ENCODE measurements around the gene SEMA3D.

SEMA3D gene

DNA sequence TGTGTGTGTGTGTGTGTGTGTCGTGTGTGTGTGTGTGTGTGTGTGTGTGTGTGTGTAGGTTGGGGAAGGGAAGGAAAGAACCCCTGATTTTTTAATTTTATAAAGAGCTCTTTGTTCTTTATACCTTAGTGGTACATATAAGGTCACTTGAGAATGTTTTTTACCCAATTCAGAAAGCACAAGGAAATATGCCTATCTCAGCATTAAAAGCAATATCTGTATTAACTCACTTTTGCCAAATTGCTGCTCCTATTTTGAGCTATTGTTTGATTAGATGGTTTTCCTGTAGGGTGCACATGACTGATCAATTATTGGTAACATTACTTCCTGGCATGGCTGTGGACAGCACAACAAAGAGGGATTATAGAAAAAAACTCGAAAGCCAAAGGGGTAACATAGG lies 60.5 kb downstream of the SEMA3D start:
- WGBS, 2 experiments (ENCODE audit: insufficient coverage in 2 of 2), result no CpG with 5 or more reads among the region's 2 CpGs
- Histone ChIP-seq H3K27ac (ENCODE audit: low read depth, low read length, severe bottlenecking) (no peak overlapping the region), H3K9me3 (ENCODE audit: control insufficient read depth, low read length) (no peaks in the 10 kb centered on the region), H3K4me3 (ENCODE audit: extremely low read depth, insufficient read depth, low read length, poor library complexity, severe bottlenecking) (no peak overlapping the region), H3K4me1 (ENCODE audit: control insufficient read depth, insufficient read depth, low read length, poor library complexity, severe bottlenecking) (no peaks in the 10 kb centered on the region), H3K36me3 (ENCODE audit: control insufficient read depth, insufficient read depth, low read length) (no peaks in the 10 kb centered on the region)

DNA sequence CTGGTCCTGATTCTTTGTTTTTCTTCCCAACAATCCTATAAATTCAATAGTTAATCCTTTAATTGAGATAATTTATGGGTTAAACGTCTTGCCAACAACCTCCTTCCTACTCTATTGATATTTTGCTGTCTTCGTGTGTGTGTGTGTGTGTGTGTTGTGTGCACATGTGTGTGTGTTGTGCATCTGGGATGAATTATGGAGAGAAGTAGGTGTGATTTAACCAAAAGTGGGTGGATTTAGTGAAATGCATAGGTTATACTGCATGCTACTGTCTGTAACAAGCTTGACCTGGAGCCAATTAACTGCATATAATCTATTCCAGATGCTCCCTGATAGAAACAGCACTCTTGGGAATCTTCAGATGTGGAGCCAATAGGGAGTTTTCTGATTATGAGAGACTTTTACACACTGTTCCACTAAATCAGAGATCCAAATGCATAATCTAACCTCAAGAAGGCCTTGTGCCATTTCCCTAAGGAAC lies 61.2 kb downstream of the SEMA3D start:
- WGBS, 2 experiments (ENCODE audit: insufficient coverage in 2 of 2), result 60% methylated on average over 1 of the region's 2 CpGs; no CpG with 5 or more reads in 1 of the 2 experiments

DNA sequence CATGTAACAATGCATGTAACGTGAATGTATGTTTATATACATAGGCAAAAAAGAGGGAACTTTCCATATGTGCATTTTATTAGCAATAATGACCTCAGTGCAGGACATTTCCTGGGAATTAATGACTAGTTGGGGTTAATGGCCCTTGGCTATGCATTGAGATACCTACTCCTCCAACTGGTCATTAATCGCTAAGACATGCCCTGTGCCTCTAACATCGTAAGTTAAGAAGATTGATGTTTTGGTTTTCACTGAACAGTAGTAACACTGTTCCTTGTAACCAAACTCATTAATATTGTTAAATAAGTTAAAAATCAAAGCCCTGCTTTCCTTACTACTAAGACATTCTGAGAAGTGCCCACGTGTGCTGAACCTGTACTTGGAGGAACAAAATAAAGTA lies 61.7 kb downstream of the SEMA3D start:
- no CpG with 5 or more reads among the region's 4 CpGs for WGBS, 2 experiments (ENCODE audit: insufficient coverage in 2 of 2)
- Histone ChIP-seq H3K27ac (ENCODE audit: low read depth, low read length, severe bottlenecking) (no peak overlapping the region), H3K4me1 (ENCODE audit: control insufficient read depth, insufficient read depth, low read length, poor library complexity, severe bottlenecking) (no peaks in the 10 kb centered on the region), H3K36me3 (ENCODE audit: control insufficient read depth, insufficient read depth, low read length) (no peaks in the 10 kb centered on the region), H3K4me3 (ENCODE audit: extremely low read depth, insufficient read depth, low read length, poor library complexity, severe bottlenecking) (no peak overlapping the region), H3K9me3 (ENCODE audit: control insufficient read depth, low read length) (no peaks in the 10 kb centered on the region)

More for the DNA sequence above, 61.2 kb downstream of the SEMA3D start:
- no peaks in the 10 kb centered on the region for H3K9me3 ChIP-seq (ENCODE audit: control insufficient read depth, low read length)
- H3K36me3 ChIP-seq (ENCODE audit: control insufficient read depth, insufficient read depth, low read length), result no peaks in the 10 kb centered on the region
- H3K4me1 ChIP-seq (ENCODE audit: control insufficient read depth, insufficient read depth, low read length, poor library complexity, severe bottlenecking), result no peaks in the 10 kb centered on the region
- H3K27ac ChIP-seq (ENCODE audit: low read depth, low read length, severe bottlenecking), result no peak overlapping the region
- no peak overlapping the region for H3K4me3 ChIP-seq (ENCODE audit: extremely low read depth, insufficient read depth, low read length, poor library complexity, severe bottlenecking)

DNA sequence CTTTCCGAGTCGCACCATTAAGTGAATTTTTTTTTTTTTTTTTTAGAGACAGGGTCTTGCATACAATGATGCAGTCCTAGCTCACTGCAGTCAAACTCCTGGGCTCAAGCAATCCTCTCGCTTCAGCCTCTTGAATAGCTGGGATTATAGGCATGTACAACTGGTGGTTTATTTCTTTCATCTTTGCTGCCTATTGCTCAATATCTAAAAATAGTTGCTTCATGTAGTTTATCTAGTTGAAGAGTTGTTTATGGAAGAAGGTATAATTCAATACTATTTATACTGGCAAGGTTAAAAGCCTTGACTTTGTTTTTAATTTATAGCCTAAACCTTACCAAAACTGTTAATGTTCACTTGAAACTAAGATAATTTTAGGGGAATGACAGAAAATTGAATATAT lies 66.9 kb downstream of the SEMA3D start:
- WGBS, 2 experiments (ENCODE audit: insufficient coverage in 2 of 2), result no CpG with 5 or more reads among the region's 3 CpGs

DNA sequence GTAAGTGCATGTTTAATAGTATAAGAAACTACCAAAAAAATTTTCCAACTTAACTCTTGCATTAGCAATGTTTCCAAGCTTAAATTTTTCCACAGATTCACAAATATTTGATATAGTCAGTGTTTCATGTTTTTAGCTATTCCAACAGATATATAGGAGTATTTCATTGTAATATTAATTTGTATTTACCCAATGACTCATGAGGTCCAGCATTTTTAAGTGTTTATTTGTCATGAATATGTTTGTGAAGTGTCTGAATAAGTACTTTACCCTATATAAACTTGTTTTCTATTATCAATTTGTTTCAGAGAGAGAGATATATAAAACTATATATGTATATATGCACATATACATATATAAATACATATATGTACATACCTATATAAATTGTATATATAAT lies 71.0 kb downstream of the SEMA3D start:
- Histone ChIP-seq H3K36me3 (ENCODE audit: control insufficient read depth, insufficient read depth, low read length) (no peaks in the 10 kb centered on the region), H3K9me3 (ENCODE audit: control insufficient read depth, low read length) (peaks cover 3% of the 10 kb centered on the region), H3K27ac (ENCODE audit: low read depth, low read length, severe bottlenecking) (no peak overlapping the region), H3K4me3 (ENCODE audit: extremely low read depth, insufficient read depth, low read length, poor library complexity, severe bottlenecking) (no peak overlapping the region), H3K4me1 (ENCODE audit: control insufficient read depth, insufficient read depth, low read length, poor library complexity, severe bottlenecking) (no peaks in the 10 kb centered on the region)

More for the DNA sequence above, 66.9 kb downstream of the SEMA3D start:
- Histone ChIP-seq H3K36me3 (ENCODE audit: control insufficient read depth, insufficient read depth, low read length) (no peaks in the 10 kb centered on the region), H3K4me1 (ENCODE audit: control insufficient read depth, insufficient read depth, low read length, poor library complexity, severe bottlenecking) (no peaks in the 10 kb centered on the region), H3K4me3 (ENCODE audit: extremely low read depth, insufficient read depth, low read length, poor library complexity, severe bottlenecking) (no peak overlapping the region), H3K9me3 (ENCODE audit: control insufficient read depth, low read length) (peaks cover 3% of the 10 kb centered on the region), H3K27ac (ENCODE audit: low read depth, low read length, severe bottlenecking) (no peak overlapping the region)

DNA sequence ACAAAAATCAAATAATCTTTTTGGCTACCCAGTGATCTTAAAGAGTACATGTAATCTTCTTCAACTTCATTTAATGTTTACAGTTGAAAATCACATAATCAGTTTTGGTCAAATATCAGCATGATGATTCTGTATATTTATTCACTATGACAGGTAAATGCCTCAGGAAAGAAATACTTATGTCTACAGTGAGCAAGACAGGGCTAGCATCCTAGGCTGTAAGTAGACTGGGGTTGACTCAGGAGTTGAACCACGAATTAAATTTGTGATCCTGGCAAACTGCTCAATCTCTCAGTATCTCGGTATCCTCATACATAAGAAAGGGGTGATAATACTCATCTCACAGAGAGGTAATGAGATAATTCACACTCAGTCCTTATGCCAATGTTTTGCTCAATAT lies 71.8 kb downstream of the SEMA3D start:
- Histone ChIP-seq H3K4me1 (ENCODE audit: control insufficient read depth, insufficient read depth, low read length, poor library complexity, severe bottlenecking) (no peaks in the 10 kb centered on the region), H3K4me3 (ENCODE audit: extremely low read depth, insufficient read depth, low read length, poor library complexity, severe bottlenecking) (no peak overlapping the region), H3K27ac (ENCODE audit: low read depth, low read length, severe bottlenecking) (no peak overlapping the region), H3K9me3 (ENCODE audit: control insufficient read depth, low read length) (peaks cover 3% of the 10 kb centered on the region), H3K36me3 (ENCODE audit: control insufficient read depth, insufficient read depth, low read length) (no peaks in the 10 kb centered on the region)
- WGBS, 2 experiments (ENCODE audit: insufficient coverage in 2 of 2), result 67 to 83% methylated on average over 1 of the region's 2 CpGs

DNA sequence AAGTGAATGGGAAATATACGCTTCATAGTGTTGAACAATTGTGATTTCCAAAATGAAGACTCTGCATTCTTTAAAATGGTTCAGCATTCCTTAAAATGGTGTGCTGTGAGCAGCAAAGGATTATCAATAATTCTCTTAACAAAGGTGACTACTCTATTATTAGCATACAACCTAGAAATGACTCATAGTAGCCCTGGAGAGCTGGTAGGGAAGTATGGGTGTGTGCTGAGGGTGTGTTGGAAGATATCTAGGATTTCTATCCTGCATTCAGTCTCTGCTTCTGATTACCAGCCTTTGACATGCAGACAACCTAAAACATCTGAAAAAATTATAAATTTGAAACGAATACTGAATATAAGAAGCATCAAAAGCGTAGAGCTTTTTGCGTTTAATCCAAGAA lies 72.5 kb downstream of the SEMA3D start:
- Histone ChIP-seq H3K9me3 (ENCODE audit: control insufficient read depth, low read length) (peaks cover 2% of the 10 kb centered on the region), H3K27ac (ENCODE audit: low read depth, low read length, severe bottlenecking) (no peak overlapping the region), H3K4me1 (ENCODE audit: control insufficient read depth, insufficient read depth, low read length, poor library complexity, severe bottlenecking) (no peaks in the 10 kb centered on the region), H3K4me3 (ENCODE audit: extremely low read depth, insufficient read depth, low read length, poor library complexity, severe bottlenecking) (no peak overlapping the region), H3K36me3 (ENCODE audit: control insufficient read depth, insufficient read depth, low read length) (no peaks in the 10 kb centered on the region)
- WGBS, 2 experiments (ENCODE audit: insufficient coverage in 2 of 2), result 80% methylated on average over 1 of the region's 4 CpGs; no CpG with 5 or more reads in 1 of the 2 experiments

DNA sequence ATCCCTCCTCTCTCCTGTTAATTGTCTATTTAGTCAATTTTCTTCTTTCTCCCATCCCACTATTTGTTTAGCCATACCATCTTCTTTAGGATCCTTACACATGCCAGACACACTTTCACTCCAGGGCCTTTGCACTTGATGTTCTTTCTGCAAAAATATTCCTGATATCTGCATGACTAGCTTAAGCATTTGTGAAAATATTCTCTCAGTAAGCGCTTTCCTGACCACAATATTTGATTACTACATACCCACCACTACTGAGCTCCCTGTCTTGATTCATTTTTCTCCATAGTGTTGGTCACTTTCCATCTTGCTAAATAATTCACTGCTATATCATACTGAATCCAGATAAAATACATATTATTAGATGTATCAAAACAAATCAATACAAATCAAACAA lies 75.1 kb downstream of the SEMA3D start:
- H3K9me3 ChIP-seq (ENCODE audit: control insufficient read depth, low read length), result no peaks in the 10 kb centered on the region
- no peak overlapping the region for H3K4me3 ChIP-seq (ENCODE audit: extremely low read depth, insufficient read depth, low read length, poor library complexity, severe bottlenecking)
- no peak overlapping the region for H3K27ac ChIP-seq (ENCODE audit: low read depth, low read length, severe bottlenecking)
- no peaks in the 10 kb centered on the region for H3K36me3 ChIP-seq (ENCODE audit: control insufficient read depth, insufficient read depth, low read length)
- 100% methylated on average over 1 of the region's 1 CpG for WGBS, 2 experiments (ENCODE audit: insufficient coverage in 2 of 2)
- no peaks in the 10 kb centered on the region for H3K4me1 ChIP-seq (ENCODE audit: control insufficient read depth, insufficient read depth, low read length, poor library complexity, severe bottlenecking)

DNA sequence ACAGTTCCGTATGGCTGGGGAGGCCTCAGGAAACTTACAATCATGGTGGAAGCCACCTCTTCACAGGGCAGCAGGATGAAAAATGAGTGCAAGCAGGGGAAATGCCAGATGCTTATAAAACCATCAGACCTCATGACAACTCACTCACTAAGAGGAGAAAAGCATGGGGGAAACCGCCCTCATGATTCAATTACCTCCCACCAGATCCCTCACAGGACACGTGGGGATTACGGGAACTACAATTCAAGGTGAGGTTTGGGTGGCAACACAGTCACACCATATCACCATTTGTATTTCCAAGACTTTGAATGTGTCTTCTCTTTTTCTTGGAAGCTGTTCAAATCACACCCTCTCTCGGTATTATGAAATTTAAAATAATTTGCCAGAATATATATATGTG lies 80.1 kb downstream of the SEMA3D start:
- H3K36me3 ChIP-seq (ENCODE audit: control insufficient read depth, insufficient read depth, low read length), result no peaks in the 10 kb centered on the region
- H3K4me3 ChIP-seq (ENCODE audit: extremely low read depth, insufficient read depth, low read length, poor library complexity, severe bottlenecking), result no peak overlapping the region
- no peak overlapping the region for H3K27ac ChIP-seq (ENCODE audit: low read depth, low read length, severe bottlenecking)
- H3K4me1 ChIP-seq (ENCODE audit: control insufficient read depth, insufficient read depth, low read length, poor library complexity, severe bottlenecking), result no peaks in the 10 kb centered on the region
- no peaks in the 10 kb centered on the region for H3K9me3 ChIP-seq (ENCODE audit: control insufficient read depth, low read length)
- WGBS, 2 experiments (ENCODE audit: insufficient coverage in 2 of 2), result 73 to 100% methylated on average over 1 of the region's 5 CpGs

DNA sequence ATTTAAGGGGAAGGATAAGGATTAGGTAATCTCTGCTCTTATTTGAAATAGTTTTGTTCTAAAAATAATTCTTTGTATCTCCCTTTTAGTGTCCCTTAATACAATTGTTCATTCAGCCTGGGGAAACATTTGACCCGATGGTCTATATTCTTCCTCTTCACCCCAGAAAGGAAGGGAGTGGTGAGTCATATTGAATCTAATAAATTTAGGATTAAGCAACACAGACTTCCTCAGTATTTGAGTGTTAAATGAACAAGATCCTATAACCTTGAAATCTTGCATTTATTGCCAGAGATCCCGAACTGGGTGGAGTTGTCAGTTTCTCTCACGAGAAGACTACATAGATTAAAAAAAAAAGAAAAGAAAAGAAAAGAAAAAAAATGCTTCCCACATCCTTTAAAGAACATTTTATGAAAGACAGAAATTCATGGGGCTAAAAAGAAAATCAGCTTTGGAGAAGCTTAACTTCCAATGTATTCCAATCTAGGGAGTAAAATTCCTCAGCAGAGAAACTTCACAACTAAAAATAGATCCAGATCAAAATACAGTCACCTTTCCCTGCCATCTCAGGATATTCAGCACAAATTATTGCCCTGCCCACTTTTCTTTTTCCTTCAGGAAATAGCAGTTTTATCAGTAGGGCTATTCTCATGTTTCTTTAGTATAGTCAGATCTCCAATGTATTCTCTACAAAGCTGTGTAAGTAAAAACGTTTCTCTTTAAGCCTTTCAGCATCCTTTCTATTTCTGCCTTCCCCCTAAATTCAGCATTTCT lies 82.2 kb downstream of the SEMA3D start:
- WGBS, 2 experiments (ENCODE audit: insufficient coverage in 2 of 2), result no CpG with 5 or more reads among the region's 4 CpGs
- H3K4me1 ChIP-seq (ENCODE audit: control insufficient read depth, insufficient read depth, low read length, poor library complexity, severe bottlenecking), result no peaks in the 10 kb centered on the region
- no peaks in the 10 kb centered on the region for H3K9me3 ChIP-seq (ENCODE audit: control insufficient read depth, low read length)
- H3K36me3 ChIP-seq (ENCODE audit: control insufficient read depth, insufficient read depth, low read length), result no peaks in the 10 kb centered on the region
- H3K4me3 ChIP-seq (ENCODE audit: extremely low read depth, insufficient read depth, low read length, poor library complexity, severe bottlenecking), result no peak overlapping the region
- H3K27ac ChIP-seq (ENCODE audit: low read depth, low read length, severe bottlenecking), result no peak overlapping the region

DNA sequence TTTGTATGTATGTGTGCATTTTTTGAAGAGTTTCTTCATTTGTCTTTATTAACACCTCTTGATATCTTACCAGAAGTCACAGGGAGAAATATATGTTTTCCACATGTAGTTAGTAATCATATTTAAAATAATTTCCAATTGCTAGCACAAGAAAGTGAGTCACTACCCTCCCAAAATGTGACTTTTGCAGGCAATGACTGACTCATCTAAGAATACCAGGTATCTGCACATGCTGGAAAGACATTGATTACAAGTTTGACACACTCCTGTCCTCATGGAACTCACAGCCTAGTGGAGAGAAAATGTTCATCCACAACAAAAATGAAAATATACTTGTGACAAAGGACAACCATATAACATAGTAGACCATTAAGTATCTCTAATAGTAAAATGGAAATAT lies 82.9 kb downstream of the SEMA3D start:
- Histone ChIP-seq H3K27ac (ENCODE audit: low read depth, low read length, severe bottlenecking) (no peak overlapping the region), H3K4me3 (ENCODE audit: extremely low read depth, insufficient read depth, low read length, poor library complexity, severe bottlenecking) (no peak overlapping the region), H3K4me1 (ENCODE audit: control insufficient read depth, insufficient read depth, low read length, poor library complexity, severe bottlenecking) (no peaks in the 10 kb centered on the region)

More for the DNA sequence above, 82.9 kb downstream of the SEMA3D start:
- no peaks in the 10 kb centered on the region for H3K36me3 ChIP-seq (ENCODE audit: control insufficient read depth, insufficient read depth, low read length)
- no peaks in the 10 kb centered on the region for H3K9me3 ChIP-seq (ENCODE audit: control insufficient read depth, low read length)
